Muscle layer of duodenum (tissue), 2 donors: ENCODE results near the gene XPR1.

Source experiments
- H3K27ac ChIP-seq: one replicate; pipeline ENCODE4 v1.7.0; 2013; ENCODE audit warnings: mild to moderate bottlenecking, low read length
- H3K27me3 ChIP-seq: one replicate; pipeline ENCODE4 v1.7.0; 2013; ENCODE audit warnings: low read depth, mild to moderate bottlenecking, control low read depth, low read length
- H3K36me3 ChIP-seq, 2 donors: one replicate each; pipeline ENCODE4 v1.7.0; 2013; ENCODE audit warnings: low read length in 2 of 2, control low read depth in 1 of 2, mild to moderate bottlenecking in 1 of 2; ENCODE audit not compliant: insufficient read depth in 2 of 2, control insufficient read depth in 1 of 2
- H3K4me1 ChIP-seq, 2 donors: one replicate each; pipeline ENCODE4 v1.7.0; 2013; ENCODE audit warnings: low read length in 2 of 2, mild to moderate bottlenecking in 2 of 2, control low read depth in 1 of 2, moderate library complexity in 1 of 2; ENCODE audit not compliant: insufficient read depth in 2 of 2, control insufficient read depth in 1 of 2
- H3K4me3 ChIP-seq, 2 donors: one replicate each; pipeline ENCODE4 v1.7.0; 2013; ENCODE audit warnings: low read length in 2 of 2, low read depth in 1 of 2, mild to moderate bottlenecking in 1 of 2
- H3K9me3 ChIP-seq, 2 donors: one replicate each; pipeline ENCODE4 v1.7.0; 2013; ENCODE audit warnings: low read length in 2 of 2, control low read depth in 1 of 2, mild to moderate bottlenecking in 1 of 2; ENCODE audit not compliant: control insufficient read depth in 1 of 2
- donor health status: healthy.

XPR1 gene

GRCh38 chr1:180631766-180632325 is at the start of gene XPR1:
Gene XPR1 (plus strand): TSS chr1:180632022. CDS start chr1:180632202, 180 bp downstream.
- no peaks in the 10 kb centered on the region for H3K9me3 ChIP-seq
- H3K27me3 ChIP-seq = no peaks in the 10 kb centered on the region
- no peaks in the 10 kb centered on the region for H3K36me3 ChIP-seq
- peak within 1 kb of the TSS; percentile 73 for H3K27ac ChIP-seq
- peak within 1 kb of the TSS; percentile 76 to 93 for H3K4me3 ChIP-seq
- peaks cover 21 to 32% of the 10 kb centered on the region in 2 donors for H3K4me1 ChIP-seq

- Histone ChIP-seq H3K36me3 (no peaks in the 10 kb centered on the region), H3K4me1 (no peaks in the 10 kb centered on the region), H3K27ac (no peak overlapping the region), H3K9me3 (peaks cover 0 to 4% of the 10 kb centered on the region in 2 donors), H3K27me3 (no peaks in the 10 kb centered on the region), H3K4me3 (no peak overlapping the region)
Observed at GRCh38 chr1:180584869-180585268, 47.0 kb upstream of the XPR1 start.

- H3K27ac ChIP-seq = no peak overlapping the region
- H3K4me3 ChIP-seq = no peak overlapping the region
- H3K36me3 ChIP-seq = no peaks in the 10 kb centered on the region
- H3K9me3 ChIP-seq = peaks cover 0 to 4% of the 10 kb centered on the region in 2 donors
- H3K4me1 ChIP-seq = no peaks in the 10 kb centered on the region
- no peaks in the 10 kb centered on the region for H3K27me3 ChIP-seq
Observed at GRCh38 chr1:180585994-180586359, 45.8 kb upstream of the XPR1 start.

GRCh38 chr1:180586671-180587155 is 45.1 kb upstream of the XPR1 start:
- Histone ChIP-seq H3K27me3 (no peaks in the 10 kb centered on the region), H3K4me1 (no peaks in the 10 kb centered on the region), H3K36me3 (no peaks in the 10 kb centered on the region), H3K9me3 (peaks cover 0 to 4% of the 10 kb centered on the region in 2 donors), H3K4me3 (no peak overlapping the region), H3K27ac (no peak overlapping the region)

- H3K27me3 ChIP-seq = no peaks in the 10 kb centered on the region
- peaks cover 0 to 4% of the 10 kb centered on the region in 2 donors for H3K9me3 ChIP-seq
- H3K4me1 ChIP-seq = no peaks in the 10 kb centered on the region
- no peak overlapping the region for H3K27ac ChIP-seq
- no peak overlapping the region for H3K4me3 ChIP-seq
- no peaks in the 10 kb centered on the region for H3K36me3 ChIP-seq
Observed at GRCh38 chr1:180588121-180588520, 43.7 kb upstream of the XPR1 start.

GRCh38 chr1:180590889-180591288 is 40.9 kb upstream of the XPR1 start:
- Histone ChIP-seq H3K27ac (no peak overlapping the region), H3K4me1 (no peaks in the 10 kb centered on the region), H3K4me3 (no peak overlapping the region), H3K27me3 (no peaks in the 10 kb centered on the region), H3K36me3 (no peaks in the 10 kb centered on the region), H3K9me3 (peaks cover 0 to 4% of the 10 kb centered on the region in 2 donors)

- peaks cover 0 to under 1% of the 10 kb centered on the region in 2 donors for H3K9me3 ChIP-seq
- H3K27me3 ChIP-seq = no peaks in the 10 kb centered on the region
- no peaks in the 10 kb centered on the region for H3K4me1 ChIP-seq
- no peak overlapping the region for H3K4me3 ChIP-seq
- H3K36me3 ChIP-seq = no peaks in the 10 kb centered on the region
- H3K27ac ChIP-seq = no peak overlapping the region
Observed at GRCh38 chr1:180593382-180593781, 38.4 kb upstream of the XPR1 start.

GRCh38 chr1:180594723-180595122 is 37.1 kb upstream of the XPR1 start:
- H3K36me3 ChIP-seq = no peaks in the 10 kb centered on the region
- H3K4me1 ChIP-seq = no peaks in the 10 kb centered on the region
- no peaks in the 10 kb centered on the region for H3K9me3 ChIP-seq
- no peaks in the 10 kb centered on the region for H3K27me3 ChIP-seq
- H3K4me3 ChIP-seq = no peak overlapping the region
- no peak overlapping the region for H3K27ac ChIP-seq

GRCh38 chr1:180595966-180596365 is 35.9 kb upstream of the XPR1 start:
- H3K27me3 ChIP-seq = no peaks in the 10 kb centered on the region
- no peaks in the 10 kb centered on the region for H3K36me3 ChIP-seq
- no peak overlapping the region for H3K4me3 ChIP-seq
- no peak overlapping the region for H3K27ac ChIP-seq
- H3K4me1 ChIP-seq = no peaks in the 10 kb centered on the region
- H3K9me3 ChIP-seq = no peaks in the 10 kb centered on the region

GRCh38 chr1:180597520-180597919 is 34.3 kb upstream of the XPR1 start:
- H3K9me3 ChIP-seq = no peaks in the 10 kb centered on the region
- no peak overlapping the region for H3K27ac ChIP-seq
- H3K4me1 ChIP-seq = no peaks in the 10 kb centered on the region
- H3K36me3 ChIP-seq = no peaks in the 10 kb centered on the region
- H3K27me3 ChIP-seq = no peaks in the 10 kb centered on the region
- no peak overlapping the region for H3K4me3 ChIP-seq

GRCh38 chr1:180598333-180598974 is 33.4 kb upstream of the XPR1 start:
- H3K27me3 ChIP-seq = no peaks in the 10 kb centered on the region
- H3K4me3 ChIP-seq = no peak overlapping the region
- no peaks in the 10 kb centered on the region for H3K9me3 ChIP-seq
- no peaks in the 10 kb centered on the region for H3K4me1 ChIP-seq
- no peaks in the 10 kb centered on the region for H3K36me3 ChIP-seq
- H3K27ac ChIP-seq = no peak overlapping the region

- Histone ChIP-seq H3K9me3 (no peaks in the 10 kb centered on the region), H3K4me3 (no peak overlapping the region), H3K27ac (no peak overlapping the region), H3K4me1 (no peaks in the 10 kb centered on the region), H3K36me3 (no peaks in the 10 kb centered on the region), H3K27me3 (no peaks in the 10 kb centered on the region)
Observed at GRCh38 chr1:180600343-180600742, 31.5 kb upstream of the XPR1 start.
